Cerebellar nuclear complex (tissue), 1 donor: ENCODE results near the gene SHOC2.
A peak's percentile ranks its signal among the peaks of the same experiment; 100 is the strongest.

Experiments
- DNase-seq, 2 experiments: peaks; one replicate each; lab custom pipeline; 2025; lab: John Stamatoyannopoulos, UW

Gene SHOC2

GRCh38 chr10:110919349-110919931 lies at the start of gene SHOC2:
SHOC2 (plus strand) TSS chr10:110919604; CDS start chr10:110964359, 44,755 bp downstream.
- no peak for DNase-seq

DNA sequence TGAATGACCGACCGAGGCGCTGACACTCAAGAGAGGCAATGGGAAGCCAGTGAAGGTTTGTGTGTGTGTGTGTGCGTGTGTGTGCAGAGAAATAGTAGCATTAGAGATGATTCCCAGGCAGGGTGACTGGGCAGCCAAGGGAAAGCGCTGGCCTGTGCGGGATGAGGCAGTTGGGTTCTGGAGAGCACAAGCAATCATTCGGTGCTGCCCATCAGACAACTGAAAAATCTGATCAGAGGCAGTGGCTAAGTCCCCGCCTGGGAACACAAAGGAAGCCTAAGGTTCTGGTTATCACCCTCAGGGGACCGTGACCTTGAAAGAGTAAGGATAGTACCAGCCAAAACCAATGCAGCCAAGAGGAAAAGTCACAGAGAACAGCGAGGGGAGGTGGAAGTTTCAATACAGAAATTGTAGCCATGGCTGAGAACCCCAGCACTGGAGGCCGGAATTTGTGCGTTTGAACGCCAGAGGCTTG lies 48.5 kb upstream of the SHOC2 start:
- DNase-seq, result no peak

- DNase-seq, result peak; percentile 94 to 99
These were observed 47.9 kb upstream of the SHOC2 start, which contains the start of gene PDCD4 for GRCh38 chr10:110871298-110872084. PDCD4 (plus strand) TSS chr10:110871928; CDS start chr10:110876028, 4,100 bp downstream.

DNA sequence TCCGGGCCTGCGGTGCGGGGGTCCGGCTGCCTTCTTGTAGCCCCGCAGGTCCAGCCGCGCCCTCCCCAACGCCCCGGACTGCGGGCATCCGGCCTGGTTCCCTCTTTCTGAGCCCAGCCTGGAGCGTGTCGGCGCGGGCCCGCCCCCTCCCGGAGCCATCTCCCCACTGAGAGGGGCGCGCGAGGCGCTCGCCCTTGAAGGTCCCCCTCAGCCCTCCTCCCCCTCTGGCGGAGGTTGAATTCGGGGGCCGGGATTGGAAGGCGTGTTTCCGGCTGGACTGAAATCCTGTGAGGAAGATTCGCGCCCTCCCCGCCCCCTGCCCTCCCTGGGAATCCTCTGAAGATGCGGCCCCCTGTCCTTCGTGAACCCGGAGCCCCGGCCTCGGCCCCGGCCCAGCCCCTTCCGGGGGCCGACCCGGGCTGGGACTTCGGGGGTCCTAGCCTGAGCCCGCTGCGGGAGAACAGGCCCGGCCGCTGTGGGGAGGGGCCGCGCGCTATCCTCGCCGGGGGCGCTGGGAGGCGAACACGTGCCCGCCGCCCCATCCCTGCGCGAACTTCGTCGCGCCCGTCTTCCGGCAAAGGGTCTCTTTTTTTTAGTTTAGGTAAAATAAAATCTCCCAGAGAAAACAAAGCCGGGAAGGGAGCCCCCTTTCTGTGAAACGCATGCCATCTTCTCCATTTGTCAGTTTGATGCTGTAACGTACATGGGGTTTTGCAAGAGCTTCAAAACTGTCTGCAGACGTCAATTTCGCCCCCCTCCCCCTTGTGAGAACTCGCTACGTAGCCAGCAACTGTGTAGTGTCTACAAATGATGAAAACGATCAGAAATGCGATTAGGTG lies 47.0 kb upstream of the SHOC2 start:
- no peak for DNase-seq

GRCh38 chr10:110872984-110873923 lies 46.1 kb upstream of the SHOC2 start:
- no peak for DNase-seq

- no peak for DNase-seq
These were observed 45.5 kb upstream of the SHOC2 start for GRCh38 chr10:110873951-110874350.

GRCh38 chr10:110876000-110876399 lies 43.4 kb upstream of the SHOC2 start:
- DNase-seq, result no peak

- DNase-seq, result no peak
These were observed 42.6 kb upstream of the SHOC2 start for GRCh38 chr10:110876788-110877187.

DNA sequence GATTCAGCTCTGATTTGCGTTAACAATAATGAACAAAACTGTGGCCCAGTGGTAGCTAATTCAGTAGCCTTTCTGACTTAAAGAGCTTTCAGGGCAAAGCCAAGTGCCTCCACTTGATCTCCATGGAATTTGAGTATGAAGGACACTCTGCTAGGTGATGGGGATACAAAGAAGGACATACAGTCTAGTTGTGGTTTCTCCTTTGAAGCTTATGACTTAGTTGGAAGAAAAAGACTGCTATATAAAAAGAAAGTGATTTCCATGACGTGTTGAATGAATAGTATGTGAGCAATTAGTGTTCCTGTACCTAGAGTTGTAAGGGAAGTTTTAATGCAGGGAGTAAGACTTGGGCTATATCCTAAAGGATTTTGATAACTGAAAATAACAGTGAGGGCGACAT lies 39.4 kb upstream of the SHOC2 start:
- DNase-seq, result no peak

DNA sequence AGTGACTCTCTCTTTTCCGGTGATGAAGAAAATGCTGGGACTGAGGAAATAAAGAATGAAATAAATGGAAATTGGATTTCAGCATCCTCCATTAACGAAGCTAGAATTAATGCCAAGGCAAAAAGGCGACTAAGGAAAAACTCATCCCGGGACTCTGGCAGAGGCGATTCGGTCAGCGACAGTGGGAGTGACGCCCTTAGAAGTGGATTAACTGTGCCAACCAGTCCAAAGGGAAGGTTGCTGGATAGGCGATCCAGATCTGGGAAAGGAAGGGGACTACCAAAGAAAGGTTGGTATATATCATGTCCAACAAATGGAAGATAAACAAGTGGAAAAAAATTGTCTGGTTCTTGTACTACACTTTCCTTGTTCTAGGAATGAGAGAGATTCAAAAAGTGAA lies 38.2 kb upstream of the SHOC2 start:
- DNase-seq, result no peak

DNA sequence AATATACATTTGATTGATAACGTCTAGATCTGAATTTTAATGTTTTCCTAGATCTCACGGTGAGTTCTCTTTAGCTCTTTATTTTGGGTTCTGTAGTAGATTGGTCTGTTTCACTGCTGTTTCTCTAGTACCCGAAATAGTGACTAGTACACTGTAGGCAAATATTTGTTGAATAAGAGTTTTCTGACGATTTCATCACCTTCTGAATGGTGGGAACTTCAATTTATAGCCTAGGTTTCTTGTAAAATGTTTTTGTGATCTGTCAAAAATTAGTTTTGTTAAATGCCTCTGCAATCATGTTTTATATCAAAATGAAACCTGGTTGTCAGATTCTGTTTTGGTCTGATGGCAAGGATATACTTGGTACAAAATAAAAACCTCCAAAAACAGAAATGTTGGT lies 37.5 kb upstream of the SHOC2 start:
- DNase-seq, result no peak

DNA sequence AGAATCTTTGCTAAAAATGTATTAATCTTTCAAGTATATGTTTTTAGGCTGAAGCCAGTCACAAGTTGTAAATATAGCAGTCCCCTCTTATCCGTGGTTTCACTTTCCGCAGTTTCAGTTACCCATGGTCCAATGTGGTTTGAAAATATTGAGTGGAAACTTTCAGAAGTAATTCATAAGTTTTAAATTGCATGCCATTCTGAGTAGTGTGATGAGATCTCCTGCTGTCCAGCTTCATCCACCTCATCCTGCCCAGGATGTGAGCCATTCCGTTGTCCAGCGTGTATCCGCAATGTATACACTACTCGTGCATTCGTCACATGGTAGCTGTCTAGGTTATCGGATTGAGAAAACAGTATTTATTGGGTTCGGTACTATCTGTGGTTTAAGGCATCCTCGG lies 35.5 kb upstream of the SHOC2 start:
- no peak for DNase-seq

DNA sequence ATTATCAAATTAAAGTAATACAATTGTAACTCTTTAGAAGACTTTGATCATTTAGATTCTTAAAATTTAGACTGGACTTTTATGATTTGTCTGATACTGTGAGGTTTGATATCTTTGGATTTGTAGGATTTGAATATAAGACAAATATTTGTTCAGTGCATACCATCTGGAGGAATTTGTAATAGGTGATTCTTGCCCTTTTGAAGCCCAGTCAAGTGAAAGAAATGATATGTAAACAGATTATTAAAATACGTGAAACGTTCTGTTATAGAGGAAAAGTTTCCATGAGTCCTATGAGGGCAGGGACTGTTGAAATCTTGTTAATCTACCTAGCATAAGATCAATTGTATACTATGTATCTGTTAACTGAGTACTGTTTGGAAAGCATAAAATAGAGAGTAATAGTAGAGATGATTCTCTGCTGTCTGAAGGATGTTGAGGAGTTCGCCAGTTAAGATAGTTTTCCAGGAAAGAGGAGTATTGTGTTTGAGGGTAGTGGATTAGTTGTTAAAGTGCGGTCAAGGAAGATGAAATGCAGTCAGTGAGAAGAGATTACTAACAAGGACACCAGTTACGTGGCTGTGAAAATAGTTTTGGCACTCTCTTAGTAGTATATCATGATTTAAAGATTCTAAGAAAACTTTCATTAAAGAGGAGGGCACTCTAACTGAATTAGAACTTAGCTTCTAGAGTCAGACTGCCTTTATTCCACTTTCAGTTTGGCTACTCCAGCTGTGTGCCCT lies 33.3 kb upstream of the SHOC2 start:
- DNase-seq, result no peak

DNA sequence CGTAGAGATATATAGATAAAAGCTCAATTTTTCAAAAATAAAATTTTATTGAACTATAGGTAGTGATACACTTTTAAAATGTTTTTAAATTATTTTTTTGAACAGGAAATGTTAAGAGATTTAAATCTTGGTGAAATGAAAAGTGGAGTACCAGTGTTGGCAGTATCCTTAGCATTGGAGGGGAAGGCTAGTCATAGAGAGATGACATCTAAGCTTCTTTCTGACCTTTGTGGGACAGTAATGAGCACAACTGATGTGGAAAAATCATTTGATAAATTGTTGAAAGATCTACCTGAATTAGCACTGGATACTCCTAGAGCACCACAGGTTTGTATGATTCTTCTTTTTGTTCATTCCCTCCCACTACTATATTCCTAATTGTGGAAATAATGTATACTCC lies 31.8 kb upstream of the SHOC2 start:
- no peak for DNase-seq

DNA sequence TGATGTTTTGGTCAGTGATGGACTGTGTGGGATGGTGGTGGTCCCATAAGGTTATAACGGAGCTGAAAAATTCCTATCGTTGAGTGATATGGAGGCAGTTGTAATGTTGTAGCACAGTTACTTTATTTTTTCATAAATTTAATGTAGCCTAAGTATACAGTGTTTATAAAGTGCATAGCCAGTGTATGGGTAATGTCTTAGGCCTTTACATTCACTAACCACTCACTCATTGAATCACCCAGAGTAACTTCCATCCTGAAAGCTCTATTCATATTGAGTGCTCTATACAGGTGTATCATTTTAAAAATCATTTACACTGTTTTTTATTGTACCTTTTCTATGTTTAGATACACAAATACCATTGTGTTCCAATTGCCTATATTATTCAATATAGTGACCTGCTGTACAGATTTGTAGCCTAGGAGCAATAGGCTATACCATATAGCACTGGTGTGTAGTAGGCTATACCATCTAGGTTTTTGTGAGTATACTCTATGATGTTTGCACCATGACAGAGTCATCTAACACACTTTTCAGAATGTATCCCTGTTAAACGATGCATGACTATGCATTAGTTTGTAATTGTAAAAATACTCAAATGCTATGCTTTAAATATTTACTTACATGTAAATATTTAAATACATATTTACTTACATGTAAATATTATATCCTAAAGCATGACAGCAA lies 26.7 kb upstream of the SHOC2 start:
- no peak for DNase-seq

DNA sequence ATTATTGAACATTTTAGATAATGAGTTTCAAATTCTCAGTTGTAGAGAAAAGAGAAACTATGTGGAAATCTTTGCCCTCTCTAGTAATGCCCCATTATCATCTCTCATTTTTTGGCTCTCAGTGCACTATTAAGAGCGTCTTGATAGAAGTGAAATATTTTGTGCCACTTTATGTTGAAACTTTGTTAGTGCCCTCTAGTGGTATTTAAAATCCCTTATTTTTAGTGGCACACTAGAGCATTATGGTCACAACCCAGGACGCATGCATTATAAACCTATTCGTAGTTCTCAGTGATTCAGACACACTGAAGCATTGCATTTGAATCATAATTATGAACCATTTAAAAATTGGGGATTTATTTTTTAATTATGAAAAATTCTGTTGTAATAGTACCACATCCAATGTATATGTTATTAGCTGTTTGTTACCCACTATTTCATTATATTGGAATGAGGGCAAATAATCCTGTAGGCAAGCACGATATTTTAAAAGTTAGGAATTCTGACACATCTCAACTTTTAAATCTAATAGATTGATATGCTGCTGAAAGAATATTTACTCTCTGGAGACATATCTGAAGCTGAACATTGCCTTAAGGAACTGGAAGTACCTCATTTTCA lies 25.7 kb upstream of the SHOC2 start:
- DNase-seq, result peak in 1 of 2 experiments; percentile 21

- no peak for DNase-seq
These were observed 22.2 kb upstream of the SHOC2 start for GRCh38 chr10:110897184-110897583.

DNA sequence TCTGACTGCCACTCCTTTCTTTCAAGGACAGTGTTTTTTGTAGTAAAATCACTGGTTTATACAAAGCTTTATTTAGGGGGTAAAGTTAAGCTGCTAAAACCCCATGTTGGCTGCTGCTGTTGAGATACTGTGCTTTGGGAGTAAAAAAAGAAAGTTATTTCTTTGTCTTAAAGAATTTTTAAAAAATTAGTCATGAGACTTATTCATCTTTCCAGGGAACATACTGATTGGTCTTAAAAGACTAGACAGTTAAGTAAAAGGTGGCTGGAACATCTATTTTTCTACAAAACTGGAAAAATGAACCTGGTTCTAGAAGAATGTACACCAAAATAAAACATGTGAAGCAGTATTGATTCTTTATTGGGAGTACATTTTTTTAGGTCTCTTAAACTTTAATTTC lies 21.0 kb upstream of the SHOC2 start:
- no peak for DNase-seq

- DNase-seq, result no peak
These were observed 18.4 kb upstream of the SHOC2 start for GRCh38 chr10:110900983-110901382.
